Stimulated activated CD4-positive, alpha-beta T cell treated with anti-CD3 and anti-CD28 coated beads, Interleukin-4, amount 100 ng/mL, for 1 hour (primary cell): Measurements from ENCODE around the gene RAD9A.
A peak's percentile ranks its signal among the peaks of the same experiment; 100 is the strongest.

ENCODE experiments used
- DNase-seq: peaks from one replicate; pipeline ENCODE4 v3.0.0-alpha.2; 2020

RAD9A gene

GRCh38 chr11:67375320-67376055 lies 16.3 kb upstream of the RAD9A start:
- no peak for DNase-seq

- DNase-seq, result no peak
Measured at GRCh38 chr11:67376063-67376820, 15.5 kb upstream of the RAD9A start.

GRCh38 chr11:67376873-67377808 lies 14.6 kb upstream of the RAD9A start:
- DNase-seq, result no peak

GRCh38 chr11:67378544-67378943 lies 13.2 kb upstream of the RAD9A start:
- no peak for DNase-seq

DNA sequence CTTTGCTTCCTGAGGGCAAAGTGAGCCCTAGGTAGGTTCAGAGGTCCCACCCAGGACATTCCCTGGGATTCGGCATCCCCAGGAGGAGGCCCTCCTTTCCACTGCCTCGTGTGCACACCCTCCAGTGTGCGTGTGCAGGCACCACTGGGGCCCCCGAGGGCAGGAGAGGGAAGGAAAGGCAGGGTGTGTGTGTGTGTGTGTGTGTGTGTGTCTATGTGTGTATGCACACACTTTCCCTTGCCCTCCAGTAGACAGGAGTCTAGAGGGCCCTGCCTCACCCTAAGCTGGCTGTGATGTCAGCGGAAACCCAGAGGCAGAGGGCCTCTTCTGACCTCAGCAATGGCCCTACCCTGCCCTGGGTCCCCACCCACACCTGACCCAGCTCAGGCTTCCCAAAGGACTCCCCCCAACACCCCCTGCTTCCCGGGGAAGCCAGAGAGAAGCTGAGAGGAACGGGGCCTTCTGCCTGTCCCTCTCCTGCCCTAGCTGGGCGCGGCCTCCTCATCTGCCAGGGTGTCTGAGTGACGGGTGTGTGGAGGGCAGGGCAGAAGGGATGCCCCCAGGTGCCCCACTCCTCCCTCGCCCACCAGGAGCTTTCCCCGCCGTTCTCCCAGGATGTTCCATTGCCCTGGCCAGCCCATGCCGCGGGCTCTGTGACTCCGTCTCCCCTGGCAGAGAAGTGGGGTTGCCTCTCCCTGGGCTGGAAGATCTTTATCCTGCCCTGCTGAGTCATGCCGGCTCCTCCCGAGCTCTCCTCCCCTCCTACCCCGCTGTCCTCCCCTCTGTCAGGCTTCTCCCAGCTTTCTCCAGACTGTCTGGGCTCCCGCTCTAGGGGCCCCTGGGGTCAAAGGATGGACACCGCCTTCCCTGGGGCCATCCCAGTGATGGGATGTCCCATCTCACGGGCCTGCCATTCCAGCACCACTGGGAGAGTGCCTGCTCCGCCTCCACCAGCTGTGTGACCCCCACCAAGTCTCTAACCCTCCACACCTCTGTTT lies 12.4 kb upstream of the RAD9A start:
- no peak for DNase-seq

GRCh38 chr11:67381244-67381972 lies 10.4 kb upstream of the RAD9A start:
- no peak for DNase-seq

DNA sequence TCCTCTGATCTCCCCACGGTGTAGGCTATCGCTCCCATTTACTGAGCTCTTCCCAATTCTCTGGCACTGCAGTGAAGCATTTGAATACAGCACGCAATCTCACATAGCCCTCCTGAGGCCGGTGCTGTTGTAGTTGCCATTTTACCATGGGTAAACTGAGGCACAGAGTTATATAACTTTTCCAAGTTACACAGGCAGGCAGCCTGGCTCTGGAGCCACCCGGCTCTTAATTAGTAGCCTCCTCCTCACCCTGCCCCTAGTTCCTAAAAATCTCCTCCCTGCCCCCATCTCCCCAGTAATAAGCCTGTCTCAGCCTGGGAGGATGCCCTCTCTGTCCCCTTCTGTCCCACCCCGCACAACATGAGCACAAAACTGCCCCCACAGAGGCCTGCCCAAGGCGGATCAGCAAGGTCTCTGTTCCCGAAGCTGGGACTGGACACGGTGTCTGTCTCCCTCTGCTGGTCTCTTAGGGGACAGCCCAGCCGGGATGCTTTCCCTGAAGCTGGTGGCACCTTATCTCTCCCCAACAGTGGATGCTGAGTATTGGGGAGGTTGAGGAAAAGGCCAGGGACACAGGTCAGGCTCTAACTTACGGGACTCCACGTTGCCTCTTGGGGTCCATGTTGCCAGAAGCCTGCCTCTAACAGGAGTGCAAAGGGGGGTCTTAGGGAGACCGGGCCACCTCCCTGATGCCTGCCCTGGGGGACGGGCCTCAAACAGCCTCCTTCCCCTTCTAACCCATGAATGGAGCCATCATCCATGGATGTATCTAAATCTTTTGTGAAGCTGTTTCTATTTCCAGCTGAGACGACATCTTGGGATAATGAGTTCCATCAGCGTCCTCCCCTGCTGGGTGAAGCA lies 9.3 kb upstream of the RAD9A start:
- DNase-seq, result peak; percentile 81

GRCh38 chr11:67384851-67385366 lies 6.9 kb upstream of the RAD9A start:
- DNase-seq, result no peak

GRCh38 chr11:67387069-67387468 lies 4.7 kb upstream of the RAD9A start:
- DNase-seq, result no peak

GRCh38 chr11:67387518-67387917 lies 4.3 kb upstream of the RAD9A start:
- DNase-seq, result no peak

GRCh38 chr11:67389477-67389876 lies 2.3 kb upstream of the RAD9A start:
- peak; percentile 58 for DNase-seq

DNA sequence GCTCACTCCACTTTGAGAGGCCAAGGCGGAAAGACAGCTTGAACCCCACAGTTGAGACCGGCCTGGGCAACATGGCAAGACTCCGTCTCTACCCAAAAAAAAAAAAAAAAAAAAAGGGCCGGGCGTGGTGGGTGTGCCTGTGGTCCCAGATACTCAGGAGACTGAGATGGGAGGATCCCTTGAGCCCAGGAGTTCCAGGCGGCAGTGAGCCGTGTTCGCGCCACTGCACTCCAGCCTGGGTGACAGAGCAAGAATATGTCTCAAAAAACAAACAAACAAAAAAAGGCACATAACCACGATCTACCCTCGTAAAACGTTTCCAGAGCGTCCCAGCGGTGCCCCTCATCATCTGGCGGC lies 861 bp upstream of the RAD9A start:
- DNase-seq, result no peak

GRCh38 chr11:67392183-67392715 lies 463 bp downstream of the RAD9A start:
- DNase-seq, result no peak

DNA sequence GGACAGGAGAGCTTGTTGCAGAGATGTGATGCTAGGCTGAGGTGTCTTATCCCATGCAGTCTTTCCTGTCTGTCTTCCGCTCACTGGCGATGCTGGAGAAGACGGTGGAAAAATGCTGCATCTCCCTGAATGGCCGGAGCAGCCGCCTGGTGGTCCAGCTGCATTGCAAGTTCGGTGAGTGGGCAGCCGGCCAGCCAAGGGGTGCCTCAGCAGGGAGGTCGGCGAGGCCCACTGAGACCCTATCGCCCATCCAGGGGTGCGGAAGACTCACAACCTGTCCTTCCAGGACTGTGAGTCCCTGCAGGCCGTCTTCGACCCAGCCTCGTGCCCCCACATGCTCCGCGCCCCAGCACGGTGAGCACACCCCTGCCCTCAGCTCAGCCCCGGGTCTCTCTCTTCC lies 1.7 kb downstream of the RAD9A start:
- no peak for DNase-seq

- DNase-seq, result no peak
Measured at GRCh38 chr11:67393990-67394389, 2.2 kb downstream of the RAD9A start.

GRCh38 chr11:67395555-67396258 lies 3.9 kb downstream of the RAD9A start:
- DNase-seq, result no peak

GRCh38 chr11:67396259-67396581 lies 4.4 kb downstream of the RAD9A start:
- no peak for DNase-seq

- no peak for DNase-seq
Measured at GRCh38 chr11:67396587-67397389, 5.0 kb downstream of the RAD9A start.

DNA sequence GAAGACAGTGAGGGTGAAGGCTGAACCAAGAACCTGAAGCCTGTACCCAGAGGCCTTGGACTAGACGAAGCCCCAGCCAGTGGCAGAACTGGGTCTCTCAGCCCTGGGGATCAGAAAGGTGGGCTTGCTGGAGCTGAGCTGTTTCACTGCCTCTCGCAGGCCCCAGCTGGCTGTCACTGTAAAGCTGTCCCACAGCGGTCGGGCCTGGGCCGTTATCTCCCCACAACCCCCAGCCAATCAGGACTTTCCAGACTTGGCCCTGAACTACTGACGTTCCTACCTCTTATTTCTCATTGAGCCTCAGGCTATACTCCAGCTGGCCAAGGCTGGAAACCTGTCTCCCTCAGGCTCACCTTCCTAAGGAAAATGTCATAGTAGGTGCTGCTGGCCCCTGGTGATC lies 5.8 kb downstream of the RAD9A start:
- DNase-seq, result no peak
